ENCODE measurements around the gene PIP5K1B.
A peak's percentile ranks its signal among the peaks of the same experiment; 100 is the strongest.

Gene PIP5K1B

GRCh38 chr9:68740561-68740960 is 35.5 kb downstream of the PIP5K1B start:
- H3K9me3 ChIP-seq (ENCODE audit: low read length), result no peaks in the 10 kb centered on the region
- H3K27ac ChIP-seq (ENCODE audit: low read depth, low read length), result no peak overlapping the region
- no peaks in the 10 kb centered on the region for H3K4me1 ChIP-seq (ENCODE audit: insufficient read depth, low read length)
- no peaks in the 10 kb centered on the region for H3K36me3 ChIP-seq (ENCODE audit: insufficient read depth, low read length)
- H3K4me3 ChIP-seq (ENCODE audit: low read depth in 1 of 2, low read length in 2 of 2), result no peak overlapping the region
- no peak overlapping the region for H3K9ac ChIP-seq (ENCODE audit: low read length)
- H3K27me3 ChIP-seq (ENCODE audit: control insufficient read depth in 1 of 2, insufficient read depth in 2 of 2, low read length in 2 of 2), result peaks cover 0 to 4% of the 10 kb centered on the region in 2 donors

GRCh38 chr9:68741234-68741633 is 36.2 kb downstream of the PIP5K1B start:
- H3K36me3 ChIP-seq (ENCODE audit: insufficient read depth, low read length), result no peaks in the 10 kb centered on the region
- H3K9ac ChIP-seq (ENCODE audit: low read length), result no peak overlapping the region
- H3K4me3 ChIP-seq (ENCODE audit: low read depth in 1 of 2, low read length in 2 of 2), result no peak overlapping the region
- no peak overlapping the region for H3K27ac ChIP-seq (ENCODE audit: low read depth, low read length)
- no peaks in the 10 kb centered on the region for H3K4me1 ChIP-seq (ENCODE audit: insufficient read depth, low read length)
- no peaks in the 10 kb centered on the region for H3K9me3 ChIP-seq (ENCODE audit: low read length)
- H3K27me3 ChIP-seq (ENCODE audit: control insufficient read depth in 1 of 2, insufficient read depth in 2 of 2, low read length in 2 of 2), result peaks cover 0 to 4% of the 10 kb centered on the region in 2 donors

- H3K4me1 ChIP-seq (ENCODE audit: insufficient read depth, low read length), result peaks cover 5% of the 10 kb centered on the region
- no peak overlapping the region for H3K27ac ChIP-seq (ENCODE audit: low read depth, low read length)
Measured at GRCh38 chr9:68741704-68742332, 36.8 kb downstream of the PIP5K1B start.

GRCh38 chr9:68742333-68742730 is 37.3 kb downstream of the PIP5K1B start:
- peaks cover 8% of the 10 kb centered on the region for H3K4me1 ChIP-seq (ENCODE audit: insufficient read depth, low read length)
- H3K27me3 ChIP-seq (ENCODE audit: control insufficient read depth in 1 of 2, insufficient read depth in 2 of 2, low read length in 2 of 2), result peaks cover 0 to 4% of the 10 kb centered on the region in 2 donors
- no peaks in the 10 kb centered on the region for H3K9me3 ChIP-seq (ENCODE audit: low read length)
- H3K27ac ChIP-seq (ENCODE audit: low read depth, low read length), result no peak overlapping the region
- H3K36me3 ChIP-seq (ENCODE audit: insufficient read depth, low read length), result no peaks in the 10 kb centered on the region
- no peak overlapping the region for H3K4me3 ChIP-seq (ENCODE audit: low read depth in 1 of 2, low read length in 2 of 2)
- no peak overlapping the region for H3K9ac ChIP-seq (ENCODE audit: low read length)

More at GRCh38 chr9:68741704-68742332, 36.8 kb downstream of the PIP5K1B start:
- Histone ChIP-seq H3K9ac (ENCODE audit: low read length) (no peak overlapping the region), H3K4me3 (ENCODE audit: low read depth in 1 of 2, low read length in 2 of 2) (no peak overlapping the region), H3K27me3 (ENCODE audit: control insufficient read depth in 1 of 2, insufficient read depth in 2 of 2, low read length in 2 of 2) (peaks cover 0 to 4% of the 10 kb centered on the region in 2 donors), H3K36me3 (ENCODE audit: insufficient read depth, low read length) (no peaks in the 10 kb centered on the region), H3K9me3 (ENCODE audit: low read length) (no peaks in the 10 kb centered on the region)

- no peak overlapping the region for H3K27ac ChIP-seq (ENCODE audit: low read depth, low read length)
- H3K4me1 ChIP-seq (ENCODE audit: insufficient read depth, low read length), result peaks cover 8% of the 10 kb centered on the region
- no peak overlapping the region for H3K4me3 ChIP-seq (ENCODE audit: low read depth in 1 of 2, low read length in 2 of 2)
- H3K9ac ChIP-seq (ENCODE audit: low read length), result no peak overlapping the region
- no peaks in the 10 kb centered on the region for H3K36me3 ChIP-seq (ENCODE audit: insufficient read depth, low read length)
- H3K27me3 ChIP-seq (ENCODE audit: control insufficient read depth in 1 of 2, insufficient read depth in 2 of 2, low read length in 2 of 2), result peaks cover 0 to 4% of the 10 kb centered on the region in 2 donors
- no peaks in the 10 kb centered on the region for H3K9me3 ChIP-seq (ENCODE audit: low read length)
Measured at GRCh38 chr9:68744426-68744825, 39.4 kb downstream of the PIP5K1B start.

- no peak overlapping the region for H3K27ac ChIP-seq (ENCODE audit: low read depth, low read length)
Measured at GRCh38 chr9:68746525-68746924, 41.5 kb downstream of the PIP5K1B start.

GRCh38 chr9:68747043-68747533 is 42.0 kb downstream of the PIP5K1B start:
- Histone ChIP-seq H3K9ac (ENCODE audit: low read length) (no peak overlapping the region), H3K4me1 (ENCODE audit: insufficient read depth, low read length) (peaks cover 8% of the 10 kb centered on the region), H3K4me3 (ENCODE audit: low read depth in 1 of 2, low read length in 2 of 2) (peak overlapping the region in 1 of 2 donors; percentile 33), H3K27ac (ENCODE audit: low read depth, low read length) (no peak overlapping the region), H3K36me3 (ENCODE audit: insufficient read depth, low read length) (no peaks in the 10 kb centered on the region), H3K27me3 (ENCODE audit: control insufficient read depth in 1 of 2, insufficient read depth in 2 of 2, low read length in 2 of 2) (no peaks in the 10 kb centered on the region), H3K9me3 (ENCODE audit: low read length) (no peaks in the 10 kb centered on the region)

More at GRCh38 chr9:68746525-68746924, 41.5 kb downstream of the PIP5K1B start:
- H3K9ac ChIP-seq (ENCODE audit: low read length), result no peak overlapping the region
- no peaks in the 10 kb centered on the region for H3K9me3 ChIP-seq (ENCODE audit: low read length)
- peak overlapping the region in 1 of 2 donors; percentile 33 for H3K4me3 ChIP-seq (ENCODE audit: low read depth in 1 of 2, low read length in 2 of 2)
- no peaks in the 10 kb centered on the region for H3K36me3 ChIP-seq (ENCODE audit: insufficient read depth, low read length)
- no peaks in the 10 kb centered on the region for H3K27me3 ChIP-seq (ENCODE audit: control insufficient read depth in 1 of 2, insufficient read depth in 2 of 2, low read length in 2 of 2)
- H3K4me1 ChIP-seq (ENCODE audit: insufficient read depth, low read length), result peaks cover 8% of the 10 kb centered on the region

- Histone ChIP-seq H3K9me3 (ENCODE audit: low read length) (no peaks in the 10 kb centered on the region), H3K36me3 (ENCODE audit: insufficient read depth, low read length) (no peaks in the 10 kb centered on the region), H3K9ac (ENCODE audit: low read length) (no peak overlapping the region), H3K4me3 (ENCODE audit: low read depth in 1 of 2, low read length in 2 of 2) (no peak overlapping the region), H3K27ac (ENCODE audit: low read depth, low read length) (no peak overlapping the region), H3K27me3 (ENCODE audit: control insufficient read depth in 1 of 2, insufficient read depth in 2 of 2, low read length in 2 of 2) (no peaks in the 10 kb centered on the region), H3K4me1 (ENCODE audit: insufficient read depth, low read length) (peaks cover 8% of the 10 kb centered on the region)
Measured at GRCh38 chr9:68749135-68749534, 44.1 kb downstream of the PIP5K1B start.

GRCh38 chr9:68749579-68750159 is 44.6 kb downstream of the PIP5K1B start:
- H3K27me3 ChIP-seq (ENCODE audit: control insufficient read depth in 1 of 2, insufficient read depth in 2 of 2, low read length in 2 of 2), result no peaks in the 10 kb centered on the region
- no peaks in the 10 kb centered on the region for H3K9me3 ChIP-seq (ENCODE audit: low read length)
- H3K4me3 ChIP-seq (ENCODE audit: low read depth in 1 of 2, low read length in 2 of 2), result no peak overlapping the region
- no peaks in the 10 kb centered on the region for H3K36me3 ChIP-seq (ENCODE audit: insufficient read depth, low read length)
- H3K4me1 ChIP-seq (ENCODE audit: insufficient read depth, low read length), result peaks cover 8% of the 10 kb centered on the region
- H3K9ac ChIP-seq (ENCODE audit: low read length), result no peak overlapping the region
- no peak overlapping the region for H3K27ac ChIP-seq (ENCODE audit: low read depth, low read length)

GRCh38 chr9:68750255-68750654 is 45.2 kb downstream of the PIP5K1B start:
- no peak overlapping the region for H3K4me3 ChIP-seq (ENCODE audit: low read depth in 1 of 2, low read length in 2 of 2)
- H3K9ac ChIP-seq (ENCODE audit: low read length), result no peak overlapping the region
- no peaks in the 10 kb centered on the region for H3K36me3 ChIP-seq (ENCODE audit: insufficient read depth, low read length)
- H3K27me3 ChIP-seq (ENCODE audit: control insufficient read depth in 1 of 2, insufficient read depth in 2 of 2, low read length in 2 of 2), result no peaks in the 10 kb centered on the region
- H3K27ac ChIP-seq (ENCODE audit: low read depth, low read length), result no peak overlapping the region
- H3K4me1 ChIP-seq (ENCODE audit: insufficient read depth, low read length), result peaks cover 8% of the 10 kb centered on the region
- H3K9me3 ChIP-seq (ENCODE audit: low read length), result no peaks in the 10 kb centered on the region

GRCh38 chr9:68750786-68751185 is 45.7 kb downstream of the PIP5K1B start:
- Histone ChIP-seq H3K27me3 (ENCODE audit: control insufficient read depth in 1 of 2, insufficient read depth in 2 of 2, low read length in 2 of 2) (no peaks in the 10 kb centered on the region), H3K36me3 (ENCODE audit: insufficient read depth, low read length) (no peaks in the 10 kb centered on the region), H3K9ac (ENCODE audit: low read length) (no peak overlapping the region), H3K27ac (ENCODE audit: low read depth, low read length) (no peak overlapping the region), H3K4me3 (ENCODE audit: low read depth in 1 of 2, low read length in 2 of 2) (no peak overlapping the region), H3K9me3 (ENCODE audit: low read length) (no peaks in the 10 kb centered on the region), H3K4me1 (ENCODE audit: insufficient read depth, low read length) (peaks cover 8% of the 10 kb centered on the region)

- H3K4me1 ChIP-seq (ENCODE audit: insufficient read depth, low read length), result peaks cover 6% of the 10 kb centered on the region
Measured at GRCh38 chr9:68751556-68751955, 46.5 kb downstream of the PIP5K1B start.

More at GRCh38 chr9:68751556-68751955, 46.5 kb downstream of the PIP5K1B start:
- no peak overlapping the region for H3K4me3 ChIP-seq (ENCODE audit: low read depth in 1 of 2, low read length in 2 of 2)
- no peak overlapping the region for H3K27ac ChIP-seq (ENCODE audit: low read depth, low read length)
- H3K9ac ChIP-seq (ENCODE audit: low read length), result no peak overlapping the region
- H3K9me3 ChIP-seq (ENCODE audit: low read length), result no peaks in the 10 kb centered on the region
- H3K27me3 ChIP-seq (ENCODE audit: control insufficient read depth in 1 of 2, insufficient read depth in 2 of 2, low read length in 2 of 2), result no peaks in the 10 kb centered on the region
- no peaks in the 10 kb centered on the region for H3K36me3 ChIP-seq (ENCODE audit: insufficient read depth, low read length)
